OCI-LY1 (cell line): ENCODE measurements around the gene CLDND2.

Experiments used
- H2AFZ ChIP-seq: fragments of 200-600 bp; sonication (generic), shearing (Covaris generic); 2 replicates; pipeline ENCODE4 v1.6.0; 2014; ENCODE audit warnings: antibody characterized with exemption, mild to moderate bottlenecking, low read length
- H3F3A ChIP-seq: fragments of 200-600 bp; sonication (generic), shearing (Covaris generic); 2 replicates; pipeline ENCODE4 v1.6.0; 2014; ENCODE audit warnings: mild to moderate bottlenecking, antibody characterized with exemption, low read length, moderate library complexity; ENCODE audit not compliant: insufficient read depth
- H3K27ac ChIP-seq: fragments of 200-600 bp; sonication (generic); 2 replicates; pipeline ENCODE4 v1.5.1; 2014; ENCODE audit warnings: low read length, mixed run types, mild to moderate bottlenecking, low read depth; ENCODE audit not compliant: poor library complexity, severe bottlenecking
- H3K27me3 ChIP-seq: fragments of 200-600 bp; sonication (generic); 2 replicates; pipeline ENCODE4 v1.6.0; 2014; ENCODE audit warnings: antibody characterized with exemption, mild to moderate bottlenecking, low read length, moderate library complexity; ENCODE audit not compliant: insufficient read depth
- H3K36me3 ChIP-seq: fragments of 200-600 bp; sonication (generic); 2 replicates; pipeline ENCODE4 v1.6.1; 2014; ENCODE audit warnings: mild to moderate bottlenecking, antibody characterized with exemption, low read length, moderate library complexity, mixed read lengths; ENCODE audit not compliant: insufficient read depth
- H3K4me1 ChIP-seq: fragments of 200-600 bp; sonication (generic); 2 replicates; pipeline ENCODE4 v1.5.1; 2014; ENCODE audit warnings: mild to moderate bottlenecking, low read length, moderate library complexity; ENCODE audit not compliant: insufficient read depth, severe bottlenecking
- H3K4me2 ChIP-seq: fragments of 200-600 bp; sonication (generic), shearing (Covaris generic); 2 replicates; pipeline ENCODE4 v1.6.1; 2014; ENCODE audit warnings: low read length
- H3K4me3 ChIP-seq: fragments of 200-600 bp; sonication (generic); 2 replicates; pipeline ENCODE4 v1.5.1; 2014; ENCODE audit warnings: low read length, low read depth, mild to moderate bottlenecking, mixed read lengths; ENCODE audit not compliant: poor library complexity, severe bottlenecking
- H3K79me2 ChIP-seq: fragments of 200-600 bp; shearing (Covaris generic); 2 replicates; pipeline ENCODE4 v1.6.1; 2016; ENCODE audit warnings: mixed run types, low read length, mixed read lengths; ENCODE audit not compliant: insufficient read depth
- H3K9ac ChIP-seq: fragments of 200-600 bp; sonication (generic), shearing (Covaris generic); 2 replicates; pipeline ENCODE4 v1.6.1; 2014; ENCODE audit warnings: mild to moderate bottlenecking, low read length, mixed read lengths
- H3K9me2 ChIP-seq: fragments of 200-600 bp; sonication (generic), shearing (Covaris generic); 2 replicates; pipeline ENCODE4 v1.6.1; 2014; ENCODE audit warnings: low read depth, mild to moderate bottlenecking, low read length, mixed read lengths
- H3K9me3 ChIP-seq: fragments of 200-600 bp; shearing (Covaris generic); 2 replicates; pipeline ENCODE4 v1.6.1; 2014; ENCODE audit warnings: low read length, mixed read lengths
- H4K20me1 ChIP-seq: fragments of 200-600 bp; sonication (generic), shearing (Covaris generic); 2 replicates; pipeline ENCODE4 v1.6.0; 2016; ENCODE audit warnings: mild to moderate bottlenecking, low read length; ENCODE audit not compliant: insufficient read depth
- CTCF ChIP-seq: fragments of 200-600 bp; sonication (generic), shearing (Covaris generic); IDR thresholded peaks from 2 replicates; pipeline ENCODE4 v1.5.1; 2017; ENCODE audit warnings: mild to moderate bottlenecking, antibody characterized with exemption, low read length, moderate library complexity, mixed read lengths
- EZH2 ChIP-seq: fragments of 200-600 bp; sonication (generic), shearing (Covaris generic); IDR thresholded peaks from 2 replicates; pipeline ENCODE4 v1.8.0; 2017; ENCODE audit warnings: borderline replicate concordance, mixed run types, mild to moderate bottlenecking, antibody characterized with exemption, low read length, moderate library complexity, mixed read lengths

Gene CLDND2

GRCh38 chr19:51327066-51328001, 41.5 kb downstream of the CLDND2 start:
- no peaks in the 10 kb centered on the region for H3K27me3 ChIP-seq
- no peak overlapping the region for H3K27ac ChIP-seq
- no peak overlapping the region for H3K4me3 ChIP-seq
- H3K79me2 ChIP-seq: no peaks in the 10 kb centered on the region
- no peaks in the 10 kb centered on the region; the same call in 1 of the 2 replicates for H3K36me3 ChIP-seq
- no peak overlapping the region for H3K9ac ChIP-seq
- H3K4me2 ChIP-seq: no peak overlapping the region
- no peaks in the 10 kb centered on the region for H3F3A ChIP-seq
- TF ChIP-seq EZH2 (no peak), CTCF (no peak)
- H3K4me1 ChIP-seq: no peaks in the 10 kb centered on the region
- H4K20me1 ChIP-seq: no peaks in the 10 kb centered on the region
- no peaks in the 10 kb centered on the region for H3K9me2 ChIP-seq
- H3K9me3 ChIP-seq: no peaks in the 10 kb centered on the region
- H2AFZ ChIP-seq: no peak overlapping the region

GRCh38 chr19:51326216-51327065, 42.4 kb downstream of the CLDND2 start:
- no peaks in the 10 kb centered on the region for H3K36me3 ChIP-seq
- no peak overlapping the region for H3K27ac ChIP-seq
- H3K27me3 ChIP-seq: no peaks in the 10 kb centered on the region
- H4K20me1 ChIP-seq: no peaks in the 10 kb centered on the region
- no peak overlapping the region for H3K4me3 ChIP-seq
- H3K4me1 ChIP-seq: no peaks in the 10 kb centered on the region
- H2AFZ ChIP-seq: no peak overlapping the region
- TF ChIP-seq EZH2: no peak
- TF ChIP-seq CTCF: no peak
- H3K9ac ChIP-seq: no peak overlapping the region
- no peaks in the 10 kb centered on the region for H3K9me2 ChIP-seq
- no peaks in the 10 kb centered on the region for H3K79me2 ChIP-seq
- H3K9me3 ChIP-seq: no peaks in the 10 kb centered on the region
- H3F3A ChIP-seq: no peaks in the 10 kb centered on the region
- H3K4me2 ChIP-seq: no peak overlapping the region

- Histone ChIP-seq H3K36me3 (no peaks in the 10 kb centered on the region), H3K9ac (no peak overlapping the region)
- TF ChIP-seq CTCF (no peak), EZH2 (no peak)
Measured at GRCh38 chr19:51325161-51325976, 43.4 kb downstream of the CLDND2 start.

More at GRCh38 chr19:51325161-51325976, 43.4 kb downstream of the CLDND2 start:
- no peaks in the 10 kb centered on the region for H3K9me3 ChIP-seq
- no peaks in the 10 kb centered on the region for H4K20me1 ChIP-seq
- no peaks in the 10 kb centered on the region for H3F3A ChIP-seq
- H3K27me3 ChIP-seq: no peaks in the 10 kb centered on the region
- H3K4me2 ChIP-seq: no peak overlapping the region
- H3K4me1 ChIP-seq: no peaks in the 10 kb centered on the region
- H3K27ac ChIP-seq: no peak overlapping the region
- no peak overlapping the region for H2AFZ ChIP-seq
- no peaks in the 10 kb centered on the region for H3K9me2 ChIP-seq
- H3K79me2 ChIP-seq: no peaks in the 10 kb centered on the region
- no peak overlapping the region for H3K4me3 ChIP-seq
